Fibroblast of the aortic adventitia (primary cell): ENCODE results near the gene AKR1C8. TPM values are rescaled to one million over a fixed set of nuclear protein-coding genes. Genes with fewer than 3 reads are reported as not detected.
A peak's percentile ranks its signal among the peaks of the same experiment; 100 is the strongest.
"Not testable (repeated sequence)": the region's sequence is repeated elsewhere in the genome, so short reads cannot be mapped to it uniquely, and the experiment has no call there.

Experiments
- DNase-seq: peaks from one replicate; pipeline ENCODE4 v3.0.0-alpha.2; 2010; ENCODE audit warnings: low read depth
- H3K4me3 ChIP-seq: 2 replicates; pipeline ENCODE4 v1.5.1; 2011; ENCODE audit warnings: low read depth, mild to moderate bottlenecking, control low read depth, low read length, moderate library complexity
- total RNA-seq: library from RNA; depleted of rRNA; stranded (reverse); fragments of >200 nt; gene quantifications from 2 replicates; pipeline ENCODE4 v1.2.3, GENCODE V29; 2012; ENCODE audit warnings: low replicate concordance
- TF ChIP-seq, protein P1 (sequence below): IDR thresholded peaks from 2 replicates; pipeline ENCODE4 v1.5.1; 2011; ENCODE audit warnings: mild to moderate bottlenecking, low read length, control low read depth, inconsistent platforms; ENCODE audit not compliant: insufficient read depth

The AKR1C8 gene
- total RNA-seq, 1 donor, result not detected

DNA sequence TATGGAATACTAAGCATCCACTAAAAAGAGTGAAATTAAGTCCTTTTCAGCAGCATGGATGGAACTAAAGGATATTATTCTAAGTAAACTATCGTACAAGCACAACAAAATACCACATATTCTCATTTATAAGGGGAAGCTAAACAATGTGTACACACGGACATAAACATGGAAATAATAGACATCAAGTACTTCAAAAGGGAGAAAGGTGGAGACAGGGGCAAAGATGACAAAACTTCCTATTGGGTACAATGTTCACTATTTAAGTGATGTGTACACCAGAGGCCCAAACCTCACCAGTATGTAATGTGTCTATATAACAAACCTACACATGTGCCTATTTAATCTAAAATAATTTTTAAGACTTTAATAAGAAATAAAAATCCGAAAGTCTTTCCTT lies 9.5 kb upstream of the AKR1C8 start:
- H3K4me3 ChIP-seq, result no peak overlapping the region
- DNase-seq, result no peak
- TF ChIP-seq, protein P1, sequence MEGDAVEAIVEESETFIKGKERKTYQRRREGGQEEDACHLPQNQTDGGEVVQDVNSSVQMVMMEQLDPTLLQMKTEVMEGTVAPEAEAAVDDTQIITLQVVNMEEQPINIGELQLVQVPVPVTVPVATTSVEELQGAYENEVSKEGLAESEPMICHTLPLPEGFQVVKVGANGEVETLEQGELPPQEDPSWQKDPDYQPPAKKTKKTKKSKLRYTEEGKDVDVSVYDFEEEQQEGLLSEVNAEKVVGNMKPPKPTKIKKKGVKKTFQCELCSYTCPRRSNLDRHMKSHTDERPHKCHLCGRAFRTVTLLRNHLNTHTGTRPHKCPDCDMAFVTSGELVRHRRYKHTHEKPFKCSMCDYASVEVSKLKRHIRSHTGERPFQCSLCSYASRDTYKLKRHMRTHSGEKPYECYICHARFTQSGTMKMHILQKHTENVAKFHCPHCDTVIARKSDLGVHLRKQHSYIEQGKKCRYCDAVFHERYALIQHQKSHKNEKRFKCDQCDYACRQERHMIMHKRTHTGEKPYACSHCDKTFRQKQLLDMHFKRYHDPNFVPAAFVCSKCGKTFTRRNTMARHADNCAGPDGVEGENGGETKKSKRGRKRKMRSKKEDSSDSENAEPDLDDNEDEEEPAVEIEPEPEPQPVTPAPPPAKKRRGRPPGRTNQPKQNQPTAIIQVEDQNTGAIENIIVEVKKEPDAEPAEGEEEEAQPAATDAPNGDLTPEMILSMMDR, result no peak

DNA sequence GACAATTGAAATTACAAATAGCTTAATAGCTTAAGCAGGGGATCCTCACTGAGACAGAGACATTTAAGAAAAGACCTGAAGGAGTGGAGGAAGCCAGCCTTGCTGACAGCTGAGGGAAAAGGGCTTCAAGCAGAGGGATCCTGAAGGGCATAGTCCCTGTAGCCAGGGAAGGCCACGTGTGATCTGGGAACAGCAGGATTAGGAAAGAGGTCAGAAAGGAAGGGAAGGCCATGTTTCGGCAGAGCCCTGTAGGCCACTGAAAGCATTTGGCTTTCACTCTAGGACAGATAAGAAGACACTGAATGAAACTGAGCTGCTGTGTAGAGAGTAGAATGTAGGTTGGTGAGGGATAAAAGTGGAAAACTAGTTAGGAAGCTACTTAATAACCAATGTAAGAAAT lies 3.4 kb upstream of the AKR1C8 start:
- TF ChIP-seq, protein P1, result no peak
- H3K4me3 ChIP-seq, result no peak overlapping the region
- DNase-seq, result no peak

DNA sequence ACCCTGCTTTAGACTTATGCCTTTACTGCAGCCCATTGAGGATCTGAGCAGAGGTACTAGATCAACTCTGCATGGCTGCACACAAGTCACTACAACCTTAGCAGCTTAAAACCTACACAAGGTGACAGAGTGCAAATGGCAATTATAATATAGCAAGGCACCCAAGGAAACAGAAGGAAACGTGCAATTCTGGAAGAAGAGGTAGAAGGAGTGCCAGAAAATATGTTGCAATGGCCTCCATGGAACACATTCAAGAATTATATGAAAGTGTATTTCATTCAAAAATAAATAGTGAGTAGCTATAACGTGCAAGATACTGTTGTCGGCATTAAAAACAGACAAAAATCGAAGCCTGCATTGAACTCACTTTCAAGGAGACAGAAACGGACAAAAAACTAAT lies 2.9 kb upstream of the AKR1C8 start:
- TF ChIP-seq, protein P1, result no peak
- peak; percentile 20 for DNase-seq
- no peak overlapping the region for H3K4me3 ChIP-seq

DNA sequence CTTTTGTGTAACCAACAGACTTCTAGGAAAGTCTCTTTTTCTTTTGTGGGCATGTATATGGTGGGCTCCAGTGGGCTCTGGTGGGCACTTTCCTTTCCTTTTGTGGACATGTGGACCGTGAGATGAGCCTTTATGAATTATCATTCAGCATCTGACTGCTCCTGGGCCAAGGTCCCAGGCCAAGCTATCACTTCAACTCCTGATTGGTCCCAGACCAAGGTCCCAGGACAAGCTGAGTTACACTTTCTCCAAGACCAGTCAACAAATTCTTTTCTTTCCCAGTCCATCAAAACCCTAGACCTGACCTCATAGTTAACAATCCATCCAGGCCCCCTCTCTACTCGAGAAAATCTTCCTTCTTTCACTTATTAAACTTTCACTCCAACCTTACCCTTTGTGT lies 1.0 kb downstream of the AKR1C8 start:
- TF ChIP-seq, protein P1, result no peak
- no peak overlapping the region for H3K4me3 ChIP-seq
- DNase-seq, result no peak

DNA sequence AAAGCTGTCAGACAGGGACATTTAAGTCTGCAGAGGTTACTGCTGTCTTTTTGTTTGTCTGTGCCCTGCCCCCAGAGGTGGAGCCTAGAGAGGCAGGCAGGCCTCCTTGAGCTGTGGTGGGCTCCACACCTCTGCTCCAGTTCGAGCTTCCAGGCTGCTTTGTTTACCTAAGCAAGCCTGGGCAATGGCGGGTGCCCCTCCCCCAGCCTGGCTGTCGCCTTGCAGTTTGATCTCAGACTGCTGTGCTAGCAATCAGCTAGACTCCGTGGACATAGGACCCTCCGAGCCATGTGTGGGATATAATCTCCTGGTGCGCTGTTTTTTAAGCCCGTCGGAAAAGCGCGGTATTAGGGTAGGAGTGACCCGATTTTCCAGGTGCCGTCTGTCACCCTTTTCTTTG lies 4.4 kb downstream of the AKR1C8 start:
- H3K4me3 ChIP-seq, DNase-seq: not testable (repeated sequence)

DNA sequence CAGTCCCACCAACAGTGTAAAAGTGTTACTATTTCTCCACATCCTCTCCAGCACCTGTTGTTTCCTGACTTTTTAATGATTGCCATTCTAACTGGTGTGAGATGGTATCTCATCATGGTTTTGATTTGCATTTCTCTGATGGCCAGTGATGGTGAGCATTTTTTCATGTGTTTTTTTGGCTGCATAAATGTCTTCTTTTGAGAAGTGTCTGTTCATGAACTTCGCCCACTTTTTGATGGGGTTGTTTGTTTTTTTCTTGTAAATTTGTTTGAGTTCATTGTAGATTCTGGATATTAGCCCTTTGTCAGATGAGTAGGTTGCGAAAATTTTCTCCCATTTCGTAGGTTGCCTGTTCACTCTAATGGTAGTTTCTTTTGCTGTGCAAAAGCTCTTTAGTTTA lies 9.4 kb downstream of the AKR1C8 start:
- H3K4me3 ChIP-seq, DNase-seq: not testable (repeated sequence)

DNA sequence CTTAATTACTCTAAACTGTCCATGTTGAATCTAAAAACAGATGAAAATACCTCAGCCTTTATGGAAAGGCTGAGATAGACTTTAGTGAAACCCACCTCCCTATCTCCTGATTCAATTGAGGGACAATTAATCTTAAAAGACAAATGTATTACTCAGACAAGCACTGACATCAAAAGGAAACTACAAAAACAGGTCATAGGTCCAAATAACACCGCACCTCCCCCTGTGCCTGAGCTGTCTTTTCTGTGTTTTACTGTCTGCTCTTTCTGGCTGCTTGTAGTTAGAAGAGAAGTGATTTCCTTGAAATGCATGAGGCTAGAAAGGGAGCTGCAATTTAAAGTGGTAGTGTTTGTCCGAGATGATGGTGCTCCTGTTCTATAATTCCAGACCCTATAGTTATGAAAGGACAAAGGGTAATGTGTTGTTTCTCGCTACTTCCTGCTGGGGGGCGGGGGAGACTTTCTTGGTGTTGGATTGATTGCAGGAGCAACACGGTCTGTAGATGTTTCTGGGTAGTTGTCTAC lies 16.0 kb downstream of the AKR1C8 start:
- TF ChIP-seq, protein P1, result no peak
- no peak for DNase-seq
- H3K4me3 ChIP-seq, result no peak overlapping the region

DNA sequence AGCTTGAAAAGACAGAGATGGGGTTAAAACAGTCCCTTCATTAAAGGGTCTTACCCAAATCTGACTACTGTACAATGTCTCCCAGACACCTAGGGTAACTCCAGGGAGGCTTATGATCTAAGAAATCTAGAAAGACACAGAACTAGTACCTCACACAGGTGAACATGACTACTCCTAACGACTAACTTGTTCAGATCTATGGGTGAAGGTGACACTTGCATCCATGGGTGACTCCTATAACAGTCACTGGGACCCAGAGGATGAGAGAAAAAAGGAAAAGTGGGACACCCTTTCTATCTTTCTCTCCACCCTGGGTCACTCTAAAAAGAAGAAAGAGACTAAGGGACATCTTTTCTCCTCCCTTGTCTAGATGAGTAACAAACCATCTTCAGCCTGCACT lies 19.2 kb downstream of the AKR1C8 start:
- H3K4me3 ChIP-seq, result no peak overlapping the region
- TF ChIP-seq, protein P1, result no peak
- peak; percentile 5 for DNase-seq
